Hematopoietic multipotent progenitor cell treated with erythropoietin and hydrocortisone succinate and interleukin-3 and kit ligand, for 15 days (in vitro differentiated cells): Measurements from ENCODE around the gene ANKRD44.

Experiments used
- DNase-seq: peaks from one replicate; pipeline ENCODE4 v3.0.0-alpha.2; 2015; ENCODE audit warnings: low spot score

ANKRD44 gene

DNA sequence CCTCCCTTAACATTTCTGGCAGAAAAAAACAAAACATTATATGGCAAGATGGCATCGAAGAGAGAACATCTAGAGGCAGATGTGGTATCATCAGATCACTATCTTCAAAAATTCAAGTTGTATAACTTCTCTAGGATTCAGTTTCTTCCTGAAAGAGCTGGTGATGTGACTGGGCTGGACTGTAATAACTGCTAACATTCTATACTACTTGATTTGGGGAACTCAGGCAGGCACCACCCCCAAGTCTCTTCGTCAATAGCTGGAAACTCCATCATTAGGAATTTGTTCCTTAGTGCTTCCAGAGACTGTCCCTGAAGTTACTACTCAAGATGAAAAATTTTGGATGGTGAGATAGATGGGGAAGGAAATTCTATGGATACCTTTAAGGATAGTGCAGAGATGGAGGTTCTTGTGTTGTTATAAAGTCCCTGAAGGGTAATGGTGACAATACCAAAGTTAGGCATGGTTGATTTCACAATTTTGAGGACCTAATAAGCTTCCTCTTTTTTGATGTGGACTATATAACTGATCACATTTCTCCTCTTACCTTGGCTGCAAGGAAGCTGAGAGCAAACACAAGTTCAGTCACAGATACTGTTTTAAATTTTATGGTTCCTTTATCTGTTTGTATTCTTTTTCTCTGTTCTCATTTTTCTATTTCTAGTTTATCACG is 324.9 kb downstream of the ANKRD44 start:
- DNase-seq = no peak

DNA sequence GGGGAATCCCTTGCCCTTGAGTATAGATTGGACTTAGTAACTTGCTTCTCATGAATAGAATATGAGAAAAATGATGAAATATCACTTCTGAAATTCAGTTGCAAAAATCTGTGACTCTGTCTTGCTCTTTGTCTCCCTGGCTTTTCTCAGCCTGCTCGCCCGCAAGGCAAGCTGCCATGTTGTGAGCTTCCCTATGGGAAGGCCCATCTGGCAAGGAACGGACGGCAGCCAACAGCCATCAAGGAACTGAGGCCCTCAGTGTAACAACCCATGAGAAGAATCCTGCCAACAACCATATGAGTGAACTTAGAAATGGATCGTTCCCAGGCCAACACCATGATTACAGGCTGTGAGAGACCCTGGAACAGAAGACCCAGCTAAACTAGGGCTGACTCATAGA is 325.7 kb downstream of the ANKRD44 start:
- no peak for DNase-seq

DNA sequence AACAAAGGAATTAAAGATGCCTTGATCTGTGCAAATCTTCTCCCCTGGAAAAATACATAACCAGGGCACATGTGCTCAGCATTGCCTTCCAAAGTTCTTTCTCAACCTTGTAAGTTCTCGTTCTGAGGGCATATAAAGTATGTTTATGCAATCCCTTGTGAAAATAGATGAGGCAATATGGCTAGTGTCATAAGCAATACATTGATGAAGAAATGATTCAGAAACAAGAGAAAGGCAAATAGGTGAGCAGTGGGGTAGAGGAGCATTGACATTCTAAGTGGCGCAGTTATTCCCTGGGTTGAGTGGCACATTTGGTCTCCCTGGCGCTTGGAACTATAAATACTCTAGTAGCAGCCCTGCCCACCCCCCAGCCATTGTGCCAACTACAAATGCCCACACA is 326.6 kb downstream of the ANKRD44 start:
- DNase-seq = no peak

DNA sequence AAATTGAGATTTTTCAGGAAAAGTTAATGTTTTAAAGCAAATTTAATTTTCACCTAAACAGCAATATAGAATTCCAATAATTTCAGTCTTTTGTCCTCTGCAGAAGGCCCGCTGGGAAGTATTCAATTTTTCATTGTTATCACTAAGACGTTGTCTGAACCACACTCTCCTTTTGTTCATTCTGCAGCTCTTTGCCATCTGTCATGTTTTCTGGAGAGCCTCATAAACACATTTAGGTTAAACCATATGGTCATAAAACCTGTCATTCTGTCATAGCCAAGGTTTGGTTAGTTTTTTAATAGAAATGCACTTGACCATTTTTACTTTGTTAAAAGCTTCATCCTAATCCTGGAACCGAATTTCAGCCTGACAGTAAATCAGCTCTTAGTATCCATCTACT is 330.1 kb downstream of the ANKRD44 start:
- no peak for DNase-seq

DNA sequence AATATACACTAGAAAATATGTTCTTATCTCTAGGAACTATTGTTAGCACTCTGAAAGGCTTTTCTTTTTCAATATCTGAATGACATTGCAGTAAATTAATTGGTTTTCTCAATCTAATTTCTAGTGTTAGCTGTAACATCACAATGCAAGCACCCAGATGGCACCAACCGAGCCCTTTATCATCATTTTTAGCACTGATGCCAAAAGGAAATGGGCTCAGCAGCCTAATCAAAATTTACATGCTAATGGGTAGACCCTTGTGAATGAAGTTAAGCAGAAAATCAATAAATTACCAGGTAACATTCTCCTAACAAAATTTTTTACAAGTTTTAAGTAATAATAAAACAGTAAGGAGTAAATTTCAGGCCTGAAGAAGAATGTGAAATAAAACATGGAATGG is 330.6 kb downstream of the ANKRD44 start:
- DNase-seq = no peak

DNA sequence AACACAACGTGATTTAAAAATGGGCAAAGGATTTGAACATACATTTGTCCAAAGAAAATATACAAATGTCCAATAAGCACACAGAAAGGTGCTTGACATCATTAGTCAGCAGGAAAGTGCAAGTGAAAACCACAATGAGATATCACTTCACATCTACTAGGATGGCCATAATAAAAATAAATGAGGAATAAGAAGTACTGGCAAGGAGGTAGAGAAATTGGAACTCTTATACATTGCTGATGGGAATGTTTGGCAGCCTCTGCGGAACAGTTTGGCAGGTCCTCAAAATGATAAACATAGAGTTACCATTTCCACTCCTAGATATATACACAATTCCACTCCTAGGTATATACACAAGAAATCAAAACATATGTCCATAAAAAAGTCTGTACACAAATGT is 333.1 kb downstream of the ANKRD44 start:
- no peak for DNase-seq

DNA sequence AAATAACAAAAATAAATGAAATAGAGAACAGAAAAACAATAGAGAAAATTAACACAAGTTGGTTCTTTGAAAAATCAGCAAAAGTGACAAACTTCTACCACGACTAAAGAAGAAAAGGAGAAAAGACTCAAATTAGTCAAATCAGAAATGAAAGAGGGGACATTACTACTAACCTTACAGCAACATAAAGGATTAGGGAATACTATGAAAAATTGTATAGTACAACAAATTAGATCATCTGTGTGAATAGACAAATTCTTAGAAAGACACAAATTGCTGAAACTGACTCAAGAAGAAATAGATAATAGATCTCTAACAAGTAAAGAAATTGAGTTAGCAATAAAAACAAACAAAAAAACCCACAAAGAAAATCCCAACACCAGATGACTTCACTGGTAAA is 335.6 kb downstream of the ANKRD44 start:
- no peak for DNase-seq

DNA sequence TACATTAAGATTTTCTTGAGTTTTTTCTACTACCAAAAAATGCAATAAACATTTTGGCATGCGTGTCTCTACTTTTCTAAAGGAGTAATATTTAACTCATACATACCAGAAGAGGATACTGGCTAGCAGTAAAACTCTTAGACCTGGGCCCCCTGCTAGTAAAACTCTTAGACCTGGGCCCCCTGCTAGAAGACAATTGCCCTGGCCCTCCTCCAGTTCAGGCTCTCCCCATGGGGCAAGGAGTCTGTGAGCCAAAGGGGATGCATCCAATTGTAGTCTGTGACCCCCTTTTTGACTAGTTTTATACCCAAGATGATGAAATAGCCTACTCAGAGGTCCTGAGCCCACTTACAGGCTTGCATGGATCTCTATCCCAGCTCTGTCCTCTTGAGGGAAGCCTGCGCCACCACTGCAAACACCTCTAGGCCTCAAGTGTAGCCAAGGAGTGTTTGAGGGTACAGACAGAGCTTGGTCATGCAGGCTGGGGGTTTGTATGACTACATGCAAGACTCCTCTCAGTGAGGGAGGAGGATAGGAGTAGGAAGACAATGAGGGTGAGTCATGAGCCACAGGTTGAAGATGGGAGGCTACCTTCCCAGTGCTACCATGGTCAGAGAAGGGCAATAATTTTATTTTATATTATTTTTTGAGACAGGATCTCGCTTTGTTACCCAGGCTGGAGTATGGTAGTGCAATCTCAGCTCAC is 338.9 kb downstream of the ANKRD44 start:
- no peak for DNase-seq

DNA sequence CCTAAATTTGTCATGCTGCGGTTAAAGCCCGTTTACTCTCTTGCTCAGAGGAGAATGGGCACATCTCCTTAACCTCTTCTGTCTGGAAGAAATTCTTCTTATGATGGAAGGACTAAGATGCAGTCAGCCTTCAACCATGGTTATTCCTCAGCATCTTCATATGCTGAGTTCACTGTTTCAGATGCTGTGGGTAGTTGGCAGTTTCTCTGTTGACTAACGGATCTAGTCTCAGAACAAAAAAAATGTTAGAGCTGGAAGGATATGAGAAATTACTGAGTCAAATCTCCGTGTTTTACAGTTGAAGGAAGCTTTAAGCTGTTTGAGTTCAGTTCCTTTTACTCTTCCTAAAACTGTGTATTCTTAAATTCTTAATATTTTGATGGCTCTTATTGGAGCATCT is 340.5 kb downstream of the ANKRD44 start:
- DNase-seq = no peak

DNA sequence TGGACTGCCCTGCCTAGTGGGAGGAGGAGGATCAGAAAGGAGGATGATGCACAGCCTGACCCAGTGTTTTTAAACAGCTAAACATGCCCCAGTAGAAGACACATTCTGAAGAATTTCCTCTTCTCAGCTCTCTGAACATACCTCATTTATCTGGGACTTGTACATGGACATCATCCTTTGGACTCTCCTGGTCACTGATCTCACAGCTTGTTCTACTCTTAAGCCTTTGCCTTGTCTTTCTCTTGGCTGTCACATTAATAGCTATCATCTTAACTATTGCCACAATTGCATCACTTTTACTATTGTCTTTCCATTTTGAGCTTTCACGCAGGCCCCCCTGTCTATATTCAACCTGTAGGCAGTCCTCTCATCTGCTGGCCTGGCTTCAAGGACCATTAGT is 342.1 kb downstream of the ANKRD44 start:
- DNase-seq = no peak

DNA sequence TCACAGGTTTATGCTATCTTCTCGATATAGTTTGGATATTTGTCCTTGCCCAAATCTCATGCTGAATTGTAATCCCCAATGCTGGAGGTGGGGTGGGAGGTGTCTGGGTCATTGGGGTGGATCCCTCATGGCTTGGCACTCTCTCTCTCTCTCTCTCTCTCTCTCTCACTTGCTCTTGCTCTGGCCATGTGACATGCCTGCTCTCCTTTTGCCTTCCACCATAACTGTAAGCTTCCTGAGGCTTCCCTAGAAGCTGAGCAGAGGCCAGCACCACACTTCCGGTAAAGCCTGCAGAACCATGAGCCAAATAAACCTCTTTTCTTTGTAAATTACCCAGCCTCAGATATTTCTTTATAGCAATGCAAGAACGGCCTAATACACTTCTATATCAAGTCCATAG is 342.8 kb downstream of the ANKRD44 start:
- no peak for DNase-seq

DNA sequence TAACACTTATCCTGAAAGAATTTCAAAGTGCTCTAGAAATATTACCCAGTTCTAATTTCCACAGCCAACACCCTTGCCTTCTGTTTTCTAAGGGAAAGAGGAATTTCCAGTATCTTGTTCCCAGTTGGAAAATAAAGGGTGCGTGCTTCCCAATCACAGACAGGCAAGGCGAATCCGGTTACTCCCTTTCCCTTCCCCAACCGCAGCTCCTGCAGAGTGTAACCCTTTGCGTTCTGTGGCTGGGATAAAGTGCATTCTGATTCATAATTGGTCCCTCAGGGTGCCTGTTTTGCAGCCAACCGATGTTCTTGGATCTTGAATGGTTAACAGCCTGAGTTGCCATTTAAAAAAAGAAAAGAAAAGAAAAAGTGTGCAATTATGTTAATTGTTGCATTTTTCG is 343.5 kb downstream of the ANKRD44 start:
- DNase-seq = no peak

DNA sequence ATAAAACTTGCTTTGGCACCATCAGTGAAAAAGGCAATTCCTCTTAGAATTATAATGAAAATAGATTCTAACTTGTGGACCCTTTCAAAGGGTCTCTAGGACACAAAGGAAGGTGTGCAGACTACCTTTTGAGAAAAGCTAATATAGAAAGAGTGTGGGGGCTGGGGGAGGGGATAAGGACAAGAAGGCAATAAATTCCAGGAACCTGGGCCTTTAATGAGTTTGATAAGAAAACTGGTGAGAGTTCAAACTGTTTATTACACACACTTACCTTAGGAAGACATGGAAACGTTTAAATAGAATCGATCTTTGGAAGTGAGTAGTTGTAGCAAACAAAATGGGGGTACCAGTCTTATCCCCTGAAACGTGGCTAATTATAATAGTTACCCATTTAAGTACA is 344.5 kb downstream of the ANKRD44 start:
- DNase-seq = no peak

DNA sequence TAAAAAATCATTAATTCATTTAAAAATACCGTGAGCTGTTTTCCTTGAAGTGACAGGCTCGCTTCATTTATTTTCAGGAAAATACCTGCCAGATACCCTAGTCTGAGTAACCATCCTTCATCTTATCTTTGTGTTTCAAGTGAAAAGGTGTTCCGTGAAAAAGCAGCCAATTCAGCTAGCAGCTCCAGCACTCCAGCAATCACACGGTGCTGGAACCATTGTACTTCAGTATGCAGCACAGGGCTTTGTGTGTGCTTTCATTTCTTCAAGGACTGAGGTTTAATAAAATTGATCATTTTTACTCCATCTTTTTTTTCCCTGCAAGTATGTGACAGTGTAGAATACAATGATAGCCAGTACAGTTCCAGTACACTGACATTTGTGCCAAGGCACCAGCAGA is 344.9 kb downstream of the ANKRD44 start:
- DNase-seq = no peak

DNA sequence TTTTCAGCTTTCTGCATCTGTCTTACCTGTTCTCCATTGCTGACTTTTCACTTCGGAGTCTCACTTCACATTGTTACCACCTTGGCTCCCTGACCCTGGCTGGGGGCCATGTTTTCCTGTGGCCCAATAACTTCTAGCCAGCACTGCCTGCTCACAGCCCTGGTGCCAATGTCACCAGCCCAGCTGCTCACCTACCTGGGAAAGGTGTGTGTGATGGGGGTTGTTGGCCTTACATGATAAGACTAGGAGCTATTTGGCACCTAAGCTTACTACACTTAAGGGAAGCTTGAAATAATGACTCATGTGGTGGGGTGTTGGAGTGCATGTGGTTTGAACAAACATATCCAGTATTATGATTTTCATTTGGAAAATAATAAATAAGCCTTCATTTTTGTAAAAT is 346.6 kb downstream of the ANKRD44 start:
- no peak for DNase-seq

DNA sequence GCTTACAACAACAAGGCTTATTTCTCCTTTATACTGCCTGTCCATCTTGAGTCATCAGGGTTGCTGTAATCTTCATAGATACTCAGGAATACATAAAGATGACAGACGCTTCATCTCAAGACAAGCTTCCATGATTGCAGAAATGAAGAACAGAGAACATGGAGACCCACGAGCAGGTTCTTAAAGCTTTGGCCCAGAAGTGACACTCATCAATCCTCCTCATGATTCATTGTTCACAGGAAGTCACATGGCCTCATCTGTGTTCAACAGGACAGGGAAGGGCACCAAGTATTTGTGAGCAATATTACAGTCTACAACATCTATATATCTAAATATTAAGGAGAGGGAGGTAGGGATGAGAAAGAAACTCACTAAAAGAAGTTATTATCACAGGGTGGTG is 347.5 kb downstream of the ANKRD44 start:
- DNase-seq = no peak

DNA sequence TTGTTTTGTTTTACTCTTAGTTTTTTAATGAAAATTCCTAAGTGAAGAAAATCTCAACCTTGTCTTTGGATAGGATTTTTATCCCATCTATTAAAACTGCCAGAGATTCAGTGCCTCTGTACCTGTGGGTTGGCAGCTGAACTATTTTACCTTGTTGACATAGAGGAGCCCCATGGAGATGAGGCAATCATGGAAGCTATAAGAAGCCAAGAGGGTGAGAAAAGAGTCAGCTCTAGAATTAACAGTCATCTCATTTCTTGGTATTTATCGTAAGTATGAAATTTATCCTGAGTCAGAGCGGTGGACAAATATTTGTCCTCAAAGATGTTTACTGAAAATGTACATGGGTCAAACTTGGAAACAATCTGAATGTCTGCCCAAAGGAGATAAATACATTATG is 348.3 kb downstream of the ANKRD44 start:
- DNase-seq = no peak

DNA sequence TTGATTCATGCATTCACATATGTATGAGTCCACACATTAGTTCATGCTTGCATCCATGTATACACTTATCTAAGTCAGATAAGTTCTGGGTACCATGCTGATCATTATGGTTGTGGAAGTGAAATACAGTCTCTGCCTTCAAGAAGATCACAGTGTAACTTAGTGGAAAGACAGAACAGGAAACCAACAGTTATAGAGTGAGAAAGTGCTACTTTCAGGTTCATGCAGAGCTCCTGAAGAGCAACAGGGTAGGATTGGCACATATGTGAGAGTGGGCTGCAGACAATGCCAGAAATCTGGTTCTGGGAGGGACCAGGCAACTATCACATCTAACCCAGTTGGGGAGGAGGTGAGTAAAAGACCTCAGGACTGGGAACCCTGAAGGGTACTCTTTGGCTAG is 348.7 kb downstream of the ANKRD44 start:
- DNase-seq = no peak

DNA sequence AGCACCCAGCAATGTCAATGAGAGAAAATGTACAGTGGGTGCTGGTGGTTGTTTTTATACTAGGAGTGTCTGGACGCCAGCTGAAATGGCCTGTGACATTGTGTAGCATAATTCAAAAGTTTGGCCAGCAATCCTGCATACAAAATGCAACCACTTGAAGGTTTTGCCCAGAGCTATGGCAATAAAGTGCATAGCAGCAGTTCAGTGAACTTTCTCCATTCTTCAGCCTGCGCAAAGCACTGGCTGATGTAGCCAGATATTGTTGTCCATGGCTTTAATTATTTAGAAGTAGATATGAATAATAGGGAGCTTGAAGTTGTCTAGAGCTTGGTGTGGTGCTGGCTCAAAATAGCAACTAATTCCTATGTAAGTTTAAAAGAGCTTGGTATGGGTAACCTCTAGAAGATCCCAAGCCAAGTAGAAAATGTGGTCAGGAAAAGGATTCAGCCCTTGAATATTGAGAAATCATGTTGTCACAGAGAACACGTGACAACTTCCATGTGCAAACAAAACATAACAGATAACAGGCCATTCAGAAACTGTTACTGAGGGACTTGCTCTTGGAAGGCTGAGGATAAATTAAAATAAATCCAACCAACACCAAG is 350.7 kb downstream of the ANKRD44 start:
- DNase-seq = no peak

DNA sequence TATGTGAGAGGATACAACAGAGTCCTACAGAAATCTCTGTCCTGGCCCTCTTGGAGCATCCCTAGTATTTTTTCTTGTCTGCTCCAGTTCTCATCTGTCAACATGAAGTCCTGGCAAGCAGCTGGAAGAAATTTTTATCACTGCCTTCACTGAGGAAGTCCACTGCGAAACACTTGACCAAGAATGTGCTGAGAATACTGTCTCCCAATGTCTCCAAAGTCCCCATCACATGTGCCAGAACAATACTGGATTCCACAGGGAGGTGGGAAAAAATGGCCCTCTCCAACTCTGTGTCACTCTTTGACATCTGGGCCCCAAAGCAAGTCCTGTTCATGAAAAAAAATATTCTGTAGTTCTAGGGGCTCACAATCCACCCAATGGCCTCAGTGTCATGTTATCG is 351.3 kb downstream of the ANKRD44 start:
- no peak for DNase-seq

DNA sequence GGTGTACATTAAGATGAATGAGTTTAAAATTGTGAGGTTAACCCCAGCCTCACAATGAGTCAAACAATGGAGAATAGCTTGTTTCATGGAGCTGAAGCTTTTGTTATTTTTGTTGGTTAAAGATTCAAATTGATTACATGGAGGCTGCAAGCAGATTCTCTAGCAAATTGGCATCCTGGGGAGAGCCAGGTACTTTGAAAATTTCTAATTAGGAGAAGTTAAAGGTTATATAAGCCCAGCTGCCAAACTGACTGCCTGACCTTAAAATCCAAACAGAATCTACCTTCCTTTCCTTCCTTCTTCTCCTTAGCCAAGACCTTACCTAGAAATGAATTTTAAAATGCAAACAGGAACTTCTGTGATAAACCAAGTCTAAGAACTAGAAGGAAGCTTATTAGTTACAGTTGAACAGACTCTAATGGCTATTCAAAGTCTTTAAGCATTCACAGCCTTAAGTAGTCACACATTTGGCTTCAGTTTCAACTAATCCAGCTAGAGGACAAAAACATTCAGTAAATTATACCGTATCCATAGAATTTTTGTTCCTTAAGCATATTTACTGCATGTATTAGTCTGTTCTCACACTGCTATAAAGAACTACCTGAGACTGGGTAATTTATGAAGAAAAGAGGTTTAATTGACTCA is 352.6 kb downstream of the ANKRD44 start:
- no peak for DNase-seq

DNA sequence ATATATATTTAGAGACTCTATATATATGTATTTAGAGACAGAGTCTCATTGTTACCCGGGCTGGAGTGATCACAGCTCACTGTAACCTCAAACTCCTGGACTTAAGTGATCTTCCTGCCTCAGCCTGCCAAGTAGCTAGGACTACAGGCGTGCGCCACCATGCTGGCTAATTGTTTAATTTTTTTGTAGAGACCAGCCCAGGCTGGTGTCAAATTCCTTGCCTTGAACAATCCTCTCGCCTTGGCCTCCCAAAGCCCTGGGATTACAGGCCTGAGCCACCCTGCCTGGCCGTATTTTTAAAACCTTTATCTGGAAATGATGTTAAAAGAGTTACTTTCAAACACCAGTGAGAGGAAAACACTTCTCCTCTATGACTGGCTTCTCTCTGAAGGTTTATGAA is 353.1 kb downstream of the ANKRD44 start:
- DNase-seq = no peak

DNA sequence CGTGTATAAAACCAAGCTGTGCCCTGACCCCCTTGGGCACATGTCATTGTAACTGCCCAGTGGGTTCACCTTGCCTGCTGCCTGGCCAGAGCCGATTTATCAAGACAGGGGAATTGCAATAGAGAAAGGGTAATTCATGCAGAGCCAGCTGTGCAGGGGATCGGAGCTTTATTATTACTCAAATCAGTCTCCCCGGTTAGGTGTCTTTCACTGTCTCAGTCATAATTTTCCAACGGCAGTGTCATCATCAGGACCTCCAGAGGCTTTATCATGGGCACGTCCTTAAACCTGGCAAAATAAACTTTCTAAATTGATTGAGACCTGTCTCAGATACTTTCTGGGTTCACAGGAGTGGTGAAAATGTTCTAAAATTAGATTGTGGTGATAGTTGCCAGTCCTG is 354.5 kb downstream of the ANKRD44 start:
- DNase-seq = no peak
